ENCODE results near the gene LRRC34.

Gene LRRC34

GRCh38 chr3:169772897-169773816 lies 39.5 kb downstream of the LRRC34 start, which contains the start of gene MYNN:
TSS of gene MYNN (plus strand) at chr3:169773396. CDS start at chr3:169774296, 900 bp downstream.
- peak within 1 kb of the TSS; percentile 93 for H3K27ac ChIP-seq
- peak; percentile 27; the same call in 1 of the 2 replicates for TF ChIP-seq CTCF (conservative IDR thresholded peaks at IDR 0.05)

DNA sequence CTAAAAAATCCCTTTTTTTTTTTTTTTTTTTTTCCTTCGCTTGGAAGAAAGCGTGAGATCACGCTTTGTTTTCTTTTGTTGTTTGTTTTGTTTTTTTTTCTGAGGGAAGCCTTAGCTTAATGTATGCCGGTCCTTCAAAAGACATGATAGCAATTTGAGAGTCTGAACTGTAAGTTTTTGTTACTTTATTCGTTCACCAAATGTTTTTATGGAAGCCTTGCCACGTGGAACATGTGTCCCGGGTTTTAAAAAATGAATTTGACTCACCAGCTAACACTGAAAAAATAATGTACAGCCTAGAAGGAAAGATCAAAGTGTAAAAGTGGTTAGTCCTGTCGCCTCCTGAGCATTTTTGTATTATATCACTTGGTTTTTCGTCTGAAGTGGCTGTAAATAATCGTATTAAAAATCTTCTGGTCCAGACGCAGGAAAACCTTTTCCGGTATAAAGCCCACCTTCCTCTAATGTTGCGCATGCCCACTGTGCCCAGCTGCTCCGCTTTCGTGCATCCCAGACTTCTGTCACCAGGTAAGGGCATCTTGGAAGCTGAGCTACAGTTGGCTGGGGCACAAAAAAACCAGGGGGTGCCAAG lies 40.3 kb downstream of the LRRC34 start:
- no peak for TF ChIP-seq CTCF (conservative IDR thresholded peaks at IDR 0.05)

DNA sequence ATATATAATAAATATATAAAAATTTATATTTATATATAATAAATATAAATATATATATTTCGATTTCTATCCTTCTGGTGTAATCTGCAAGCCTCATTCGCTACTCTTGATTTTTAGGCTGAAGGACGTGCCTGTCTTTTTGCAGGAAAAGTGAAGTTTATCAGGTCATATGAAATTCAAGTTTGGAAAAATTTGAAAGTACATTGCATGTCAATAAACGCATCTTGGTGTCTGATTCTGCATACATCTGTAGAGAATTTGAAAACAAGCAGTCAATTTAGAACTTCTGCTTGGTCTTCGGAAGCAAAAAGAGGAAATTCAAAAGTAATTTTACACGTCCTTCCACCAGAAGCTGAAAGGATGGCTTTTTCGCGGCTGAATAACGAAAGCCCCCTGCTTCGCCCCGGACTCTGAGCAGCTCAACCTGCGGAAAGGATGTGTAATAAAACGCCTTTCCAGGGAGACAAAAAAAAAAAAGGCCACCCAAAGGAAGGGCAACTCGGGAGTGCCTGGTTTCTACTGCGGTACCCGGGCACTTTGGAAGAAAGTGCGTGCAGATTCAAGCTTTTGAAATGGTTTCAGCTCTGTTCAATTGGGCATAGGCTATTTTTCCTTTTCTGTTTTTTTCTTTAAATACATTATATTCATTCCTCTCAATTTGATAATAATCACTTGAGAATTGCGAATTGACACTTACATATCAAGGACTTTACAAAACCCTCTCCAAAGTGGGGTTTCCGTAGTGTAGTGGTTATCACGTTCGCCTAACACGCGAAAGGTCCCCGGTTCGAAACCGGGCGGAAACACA lies 41.0 kb downstream of the LRRC34 start:
- TF ChIP-seq CTCF (conservative IDR thresholded peaks at IDR 0.05): no peak
- H3K27ac ChIP-seq: peak overlapping the region; percentile 93

More for the DNA sequence above, 40.3 kb downstream of the LRRC34 start:
- H3K27ac ChIP-seq: peak overlapping the region; percentile 93

DNA sequence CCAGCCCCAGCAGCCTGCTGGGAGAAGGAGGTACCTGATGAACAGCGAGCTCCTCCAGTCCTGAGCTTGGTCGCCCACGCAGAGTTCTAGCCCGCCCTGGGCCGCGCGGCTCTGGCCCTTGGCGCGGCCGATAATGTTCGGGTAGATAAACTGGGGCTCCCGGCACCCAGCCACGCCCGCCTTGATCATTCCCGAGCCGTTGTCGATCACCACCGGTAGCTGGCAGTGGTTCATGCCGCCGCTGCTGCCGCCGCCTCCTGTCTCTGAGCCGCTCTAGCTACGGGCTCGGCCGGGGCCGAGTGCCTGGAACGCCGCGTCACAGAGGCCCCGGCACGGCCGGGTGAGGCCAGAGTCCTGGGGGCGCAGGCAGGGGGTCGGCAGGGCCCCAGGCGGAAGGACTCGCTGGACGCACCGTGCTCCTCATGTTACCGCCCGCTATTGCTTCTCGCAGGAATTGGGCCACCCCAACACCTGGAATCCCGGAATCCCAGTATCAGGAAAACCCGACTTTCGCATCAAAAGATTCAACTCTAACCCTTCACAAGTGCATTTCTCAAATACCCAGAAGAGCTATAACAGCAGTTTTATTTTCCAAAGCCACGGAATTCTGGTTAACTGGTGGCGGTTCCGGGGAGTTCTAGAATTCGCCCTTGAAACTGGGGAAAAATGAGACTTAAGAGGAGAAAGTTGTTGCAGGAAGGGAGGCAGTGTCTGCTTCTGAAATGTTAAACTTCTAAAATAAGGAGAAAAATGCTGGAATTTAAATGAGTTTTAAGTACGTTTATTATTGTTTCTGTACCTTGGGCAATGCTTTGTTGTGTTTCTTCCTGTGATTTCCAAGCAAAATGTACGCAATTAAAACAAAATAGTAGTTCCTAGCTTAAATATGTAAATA lies 43.2 kb downstream of the LRRC34 start, which contains the start of gene ACTRT3:
ACTRT3 (minus strand) TSS at position 275 of the 895 bp plus-strand sequence; CDS start at position 234, 41 bp downstream.
- peak; percentile 14; the same call in 1 of the 2 replicates for TF ChIP-seq CTCF (conservative IDR thresholded peaks at IDR 0.05)
- peak within 1 kb of the TSS; percentile 60 for H3K27ac ChIP-seq

DNA sequence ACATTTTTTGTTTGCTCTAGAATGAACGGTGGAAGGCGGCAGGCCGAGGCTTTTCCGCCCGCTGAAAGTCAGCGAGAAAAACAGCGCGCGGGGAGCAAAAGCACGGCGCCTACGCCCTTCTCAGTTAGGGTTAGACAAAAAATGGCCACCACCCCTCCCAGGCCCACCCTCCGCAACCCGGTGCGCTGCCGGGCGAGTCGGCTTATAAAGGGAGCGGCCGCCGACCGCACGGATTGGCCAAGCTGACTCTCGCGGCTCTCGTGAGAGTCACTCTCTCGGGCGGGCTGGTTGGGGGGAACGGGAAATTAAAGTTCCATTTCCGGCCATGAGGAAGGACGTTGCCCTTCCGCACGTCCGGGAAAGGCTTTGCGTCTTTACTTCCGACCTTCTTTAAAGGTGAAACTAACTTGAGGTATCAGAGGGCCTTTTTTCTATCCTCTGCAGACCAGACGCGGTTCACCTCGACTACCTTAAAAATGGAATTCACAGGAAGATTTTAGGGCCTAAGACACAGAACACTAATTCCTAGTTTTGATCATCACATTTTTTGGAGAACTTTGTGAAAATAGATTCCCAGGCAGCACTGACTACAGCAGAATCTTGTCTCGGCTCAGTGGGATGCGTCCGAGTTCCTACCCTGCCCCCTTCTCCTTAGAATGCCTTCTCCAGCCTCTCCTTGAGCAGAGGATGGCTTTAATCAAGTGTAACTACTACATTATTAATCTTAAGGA lies 47.7 kb downstream of the LRRC34 start, which contains the start of gene TERC:
TERC (minus strand) TSS at position 179 of the 731 bp plus-strand sequence.
- no peak for TF ChIP-seq CTCF (conservative IDR thresholded peaks at IDR 0.05)
- peak within 1 kb of the TSS; percentile 95 for H3K27ac ChIP-seq

DNA sequence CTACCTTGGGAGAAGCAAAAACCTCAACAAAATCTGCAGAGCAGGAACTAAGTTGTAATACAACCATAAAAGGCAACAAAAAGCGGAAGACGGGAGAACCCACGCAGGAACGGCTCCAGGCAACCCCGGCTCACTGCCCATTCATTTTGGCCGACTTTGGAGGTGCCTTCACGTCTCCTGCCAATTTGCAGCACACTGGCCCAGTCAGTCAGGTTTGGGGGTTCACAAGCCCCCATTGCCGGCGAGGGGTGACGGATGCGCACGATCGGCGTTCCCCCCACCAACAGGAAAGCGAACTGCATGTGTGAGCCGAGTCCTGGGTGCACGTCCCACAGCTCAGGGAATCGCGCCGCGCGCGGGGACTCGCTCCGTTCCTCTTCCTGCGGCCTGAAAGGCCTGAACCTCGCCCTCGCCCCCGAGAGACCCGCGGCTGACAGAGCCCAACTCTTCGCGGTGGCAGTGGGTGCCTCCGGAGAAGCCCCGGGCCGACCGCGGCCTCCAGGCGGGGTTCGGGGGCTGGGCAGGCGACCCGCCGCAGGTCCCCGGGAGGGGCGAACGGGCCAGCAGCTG lies 48.3 kb downstream of the LRRC34 start:
- TF ChIP-seq CTCF (conservative IDR thresholded peaks at IDR 0.05): no peak
- H3K27ac ChIP-seq: peak overlapping the region; percentile 95

All from VCaP (cell line).